Caki2 (cell line): ENCODE results near the gene JAKMIP1. TPM values are rescaled to one million over a fixed set of nuclear protein-coding genes. Genes with fewer than 3 reads are reported as not detected.

Source experiments
- DNase-seq: peaks from one replicate; pipeline ENCODE4 v3.0.0-alpha.2; 2015; ENCODE audit warnings: low read depth
- in situ Hi-C: cut with HindIII; loops from 2 replicates; pipeline ENCODE4 v1.10.0; 2016; ENCODE audit warnings: low sequenced_read_pairs, low pct_unique_long_range_greater_than_20kb, mixed read lengths
- total RNA-seq: library from RNA; depleted of rRNA; stranded (reverse); fragments of >200 nt; shearing (Covaris generic); gene quantifications from 2 replicates; pipeline ENCODE4 v1.2.3, GENCODE V29; 2014; ENCODE audit warnings: low replicate concordance

JAKMIP1 gene
- total RNA-seq, 1 experiment from 2014 or later: 6.5 TPM

- DNase-seq: no peak
- in situ Hi-C loops: no loop called here
Observed at GRCh38 chr4:6044805-6045204, 155.5 kb downstream of the JAKMIP1 start.

GRCh38 chr4:6044276-6044675, 156.1 kb downstream of the JAKMIP1 start:
- in situ Hi-C loops: no loop called here
- DNase-seq: no peak

- in situ Hi-C loops: no loop called here
- DNase-seq: no peak
Observed at GRCh38 chr4:6043843-6044242, 156.5 kb downstream of the JAKMIP1 start.

GRCh38 chr4:6043188-6043587, 157.2 kb downstream of the JAKMIP1 start:
- in situ Hi-C loops: no loop called here
- no peak for DNase-seq

GRCh38 chr4:6042293-6043063, 157.9 kb downstream of the JAKMIP1 start:
- DNase-seq: no peak
- in situ Hi-C loops: no loop called here

- no peak for DNase-seq
- in situ Hi-C loops: no loop called here
Observed at GRCh38 chr4:6041800-6042199, 158.5 kb downstream of the JAKMIP1 start.

GRCh38 chr4:6038711-6039110, 161.6 kb downstream of the JAKMIP1 start:
- in situ Hi-C loops: no loop called here
- no peak for DNase-seq

GRCh38 chr4:6035786-6036185, 164.6 kb downstream of the JAKMIP1 start:
- in situ Hi-C loops: no loop called here

GRCh38 chr4:6033381-6033780, 167.0 kb downstream of the JAKMIP1 start:
- in situ Hi-C loops: no loop called here

More at GRCh38 chr4:6035786-6036185, 164.6 kb downstream of the JAKMIP1 start:
- no peak for DNase-seq

GRCh38 chr4:6032249-6033244, 167.8 kb downstream of the JAKMIP1 start:
- DNase-seq: peak; percentile 94

More at GRCh38 chr4:6033381-6033780, 167.0 kb downstream of the JAKMIP1 start:
- DNase-seq: no peak

GRCh38 chr4:6031846-6032245, 168.5 kb downstream of the JAKMIP1 start:
- in situ Hi-C loops: no loop called here
- no peak for DNase-seq

More at GRCh38 chr4:6032249-6033244, 167.8 kb downstream of the JAKMIP1 start:
- in situ Hi-C loops: no loop called here

GRCh38 chr4:6030679-6031078, 169.7 kb downstream of the JAKMIP1 start:
- no peak for DNase-seq
- in situ Hi-C loops: no loop called here

GRCh38 chr4:6029254-6029653, 171.1 kb downstream of the JAKMIP1 start:
- DNase-seq: no peak
- in situ Hi-C loops: no loop called here

GRCh38 chr4:6028168-6028567, 172.2 kb downstream of the JAKMIP1 start:
- DNase-seq: no peak
- in situ Hi-C loops: no loop called here

- DNase-seq: no peak
- in situ Hi-C loops: no loop called here
Observed at GRCh38 chr4:6027392-6027791, 173.0 kb downstream of the JAKMIP1 start.

- in situ Hi-C loops: no loop called here
Observed at GRCh38 chr4:6024313-6024960, 175.9 kb downstream of the JAKMIP1 start.

GRCh38 chr4:6023731-6024130, 176.6 kb downstream of the JAKMIP1 start:
- in situ Hi-C loops: no loop called here
- no peak for DNase-seq

More at GRCh38 chr4:6024313-6024960, 175.9 kb downstream of the JAKMIP1 start:
- DNase-seq: no peak

GRCh38 chr4:6022607-6023288, 177.6 kb downstream of the JAKMIP1 start:
- DNase-seq: no peak
- in situ Hi-C loops: no loop called here
